GM19397 (cell line): ENCODE results near the gene MAOB.
"Not testable (repeated sequence)": the region's sequence is repeated elsewhere in the genome, so short reads cannot be mapped to it uniquely, and the experiment has no call there.

Source experiments
- ATAC-seq: cut with Tn5 transposase; IDR thresholded peaks from one replicate; pipeline ENCODE4 v1.9.1; 2021; ENCODE audit warnings: mild to moderate bottlenecking, moderate library complexity; ENCODE audit not compliant: unreplicated experiment

Gene MAOB

GRCh38 chrX:43882294-43882681, at the start of gene MAOB:
MAOB (minus strand) TSS chrX:43882450; CDS start chrX:43882299, 151 bp downstream.
- no peak for ATAC-seq

- ATAC-seq = not testable (repeated sequence)
These were observed 39.8 kb upstream of the MAOB start for GRCh38 chrX:43922032-43922431.

- ATAC-seq = not testable (repeated sequence)
These were observed 28.5 kb upstream of the MAOB start for GRCh38 chrX:43910772-43911171.

- ATAC-seq = no peak
These were observed 27.8 kb upstream of the MAOB start for GRCh38 chrX:43910012-43910411.

- no peak for ATAC-seq
These were observed 26.9 kb upstream of the MAOB start for GRCh38 chrX:43909141-43909540.

GRCh38 chrX:43899878-43900815, 17.9 kb upstream of the MAOB start:
- ATAC-seq = no peak

GRCh38 chrX:43898406-43899035, 16.3 kb upstream of the MAOB start:
- ATAC-seq = no peak

GRCh38 chrX:43897290-43897689, 15.0 kb upstream of the MAOB start:
- ATAC-seq = no peak

- ATAC-seq = no peak
These were observed 10.2 kb upstream of the MAOB start for GRCh38 chrX:43892336-43892870.

GRCh38 chrX:43885617-43886016, 3.4 kb upstream of the MAOB start:
- no peak for ATAC-seq

GRCh38 chrX:43881410-43882293, 598 bp downstream of the MAOB start:
- no peak for ATAC-seq

- no peak for ATAC-seq
These were observed 1.8 kb downstream of the MAOB start for GRCh38 chrX:43880425-43880824.

- no peak for ATAC-seq
These were observed 3.2 kb downstream of the MAOB start for GRCh38 chrX:43878906-43879526.

GRCh38 chrX:43876680-43877079, 5.6 kb downstream of the MAOB start:
- no peak for ATAC-seq

GRCh38 chrX:43870758-43871419, 11.4 kb downstream of the MAOB start:
- ATAC-seq = no peak

GRCh38 chrX:43870011-43870410, 12.2 kb downstream of the MAOB start:
- ATAC-seq = no peak

- ATAC-seq = no peak
These were observed 13.5 kb downstream of the MAOB start for GRCh38 chrX:43868791-43869190.

- no peak for ATAC-seq
These were observed 15.8 kb downstream of the MAOB start for GRCh38 chrX:43866423-43866822.

GRCh38 chrX:43865791-43866190, 16.5 kb downstream of the MAOB start:
- ATAC-seq = no peak

- no peak for ATAC-seq
These were observed 19.8 kb downstream of the MAOB start for GRCh38 chrX:43862434-43862833.
